Measurements from ENCODE around the gene BEND7.
"Not testable (repeated sequence)": the region's sequence is repeated elsewhere in the genome, so short reads cannot be mapped to it uniquely, and the experiment has no call there.

The BEND7 gene

GRCh38 chr10:13441476-13441875 lies 87.3 kb downstream of the BEND7 start:
- no peak for TF ChIP-seq CTCF (IDR thresholded peaks at IDR 0.05; ENCODE audit: low read depth, low read length)
- DNase-seq (ENCODE audit: extremely low read depth, low read depth): no peak

GRCh38 chr10:13440185-13441061 lies 88.4 kb downstream of the BEND7 start:
- TF ChIP-seq CTCF (IDR thresholded peaks at IDR 0.05; ENCODE audit: low read depth, low read length): peak; percentile 89
- no peak for DNase-seq (ENCODE audit: extremely low read depth, low read depth)

GRCh38 chr10:13439313-13440184 lies 89.3 kb downstream of the BEND7 start:
- no peak for DNase-seq (ENCODE audit: extremely low read depth, low read depth)
- TF ChIP-seq CTCF (IDR thresholded peaks at IDR 0.05; ENCODE audit: low read depth, low read length): no peak

- no peak for DNase-seq (ENCODE audit: extremely low read depth, low read depth)
- TF ChIP-seq CTCF (IDR thresholded peaks at IDR 0.05; ENCODE audit: low read depth, low read length): no peak
Measured at GRCh38 chr10:13437026-13437555, 91.7 kb downstream of the BEND7 start.

- DNase-seq (ENCODE audit: extremely low read depth, low read depth): not testable (repeated sequence)
Measured at GRCh38 chr10:13427943-13428342, 100.9 kb downstream of the BEND7 start.

- no peak for TF ChIP-seq CTCF (IDR thresholded peaks at IDR 0.05; ENCODE audit: low read depth, low read length)
- no peak for DNase-seq (ENCODE audit: extremely low read depth, low read depth)
Measured at GRCh38 chr10:13425397-13425796, 103.4 kb downstream of the BEND7 start.

GRCh38 chr10:13422800-13423199 lies 106.0 kb downstream of the BEND7 start:
- no peak for DNase-seq (ENCODE audit: extremely low read depth, low read depth)
- TF ChIP-seq CTCF (IDR thresholded peaks at IDR 0.05; ENCODE audit: low read depth, low read length): no peak

All from AG09319 (cell line).